Subcutaneous abdominal adipose tissue (tissue), 5 donors: Measurements from ENCODE around the gene LYPD3.

ENCODE experiments used
- H3K27ac ChIP-seq: one replicate; pipeline ENCODE4 v1.7.0; 2013; ENCODE audit warnings: low read depth, mild to moderate bottlenecking, inconsistent platforms, low read length, moderate library complexity
- H3K27me3 ChIP-seq, 5 donors: one replicate each; pipeline ENCODE4 v1.7.0; 2013; ENCODE audit warnings: low read length in 5 of 5, inconsistent platforms in 1 of 5; ENCODE audit not compliant: control insufficient read depth in 5 of 5, insufficient read depth in 4 of 5
- H3K36me3 ChIP-seq, 5 donors: one replicate each; pipeline ENCODE4 v1.7.0; 2013; ENCODE audit warnings: low read length in 5 of 5; ENCODE audit not compliant: control insufficient read depth in 5 of 5, insufficient read depth in 5 of 5
- H3K4me1 ChIP-seq, 5 donors: one replicate each; pipeline ENCODE4 v1.7.0; 2013; ENCODE audit warnings: low read length in 5 of 5, mild to moderate bottlenecking in 3 of 5, moderate library complexity in 1 of 5; ENCODE audit not compliant: control insufficient read depth in 5 of 5, insufficient read depth in 5 of 5
- H3K4me3 ChIP-seq, 5 donors: one replicate each; pipeline ENCODE4 v1.7.0; 2013; ENCODE audit warnings: low read length in 5 of 5, low read depth in 1 of 5
- H3K9ac ChIP-seq, 5 donors: one replicate each; pipeline ENCODE4 v1.7.0; 2013; ENCODE audit warnings: low read length in 5 of 5, mild to moderate bottlenecking in 4 of 5, moderate library complexity in 3 of 5
- H3K9me3 ChIP-seq, 5 donors: one replicate each; pipeline ENCODE4 v1.7.0; 2013; ENCODE audit warnings: low read length in 5 of 5; ENCODE audit not compliant: control insufficient read depth in 5 of 5
- donor health status: healthy.
- donor health status: healthy.
- donor health status: healthy.
- donor health status: healthy.
- donor health status: healthy.

Gene LYPD3

DNA sequence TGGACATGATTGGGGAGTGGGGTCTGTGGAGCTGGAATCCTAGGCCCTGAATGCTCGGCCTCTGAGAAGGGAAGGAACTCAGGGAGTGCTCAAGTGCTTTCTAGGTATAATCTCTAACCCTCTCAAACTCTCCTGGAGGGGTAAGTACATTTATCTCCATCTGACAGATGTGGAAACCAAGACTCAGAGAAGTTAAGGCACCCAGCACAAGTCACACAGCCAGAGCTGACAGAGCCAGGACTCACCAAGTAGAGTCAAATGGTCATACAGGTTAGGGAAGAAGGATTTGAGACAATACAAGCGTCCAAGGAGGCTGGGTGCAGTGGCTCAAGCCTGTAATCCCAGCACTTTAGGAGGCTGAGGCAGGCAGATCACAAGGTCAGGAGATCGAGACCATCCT is 12.9 kb upstream of the LYPD3 start:
- no peak overlapping the region for H3K27ac ChIP-seq
- H3K36me3 ChIP-seq = no peaks in the 10 kb centered on the region

DNA sequence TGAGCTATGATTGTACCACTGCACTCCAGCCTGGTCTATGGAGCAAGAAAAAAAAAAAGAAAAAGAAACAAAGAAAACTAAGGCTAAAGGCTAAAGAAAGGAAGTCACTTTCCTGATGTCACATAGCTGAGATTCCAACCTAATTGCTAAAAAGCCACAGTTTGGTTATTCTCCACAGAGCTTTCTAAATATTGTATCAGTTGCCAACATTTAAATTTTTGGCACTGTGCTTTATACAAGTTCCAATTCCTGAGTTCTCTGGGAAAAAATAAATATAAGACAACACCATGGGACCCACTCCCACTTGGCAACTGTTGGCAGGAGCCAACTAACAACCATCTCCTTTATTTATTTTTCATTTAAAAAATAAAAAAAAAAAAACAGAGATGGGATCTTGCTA is 11.2 kb upstream of the LYPD3 start:
- Histone ChIP-seq H3K27ac (no peak overlapping the region), H3K4me1 (peaks cover 0 to 16% (median 12%) of the 10 kb centered on the region in 5 donors), H3K9me3 (no peaks in the 10 kb centered on the region), H3K4me3 (no peak overlapping the region), H3K36me3 (no peaks in the 10 kb centered on the region), H3K27me3 (no peaks in the 10 kb centered on the region), H3K9ac (no peak overlapping the region)

More for the DNA sequence above, 12.9 kb upstream of the LYPD3 start:
- Histone ChIP-seq H3K27me3 (no peaks in the 10 kb centered on the region), H3K9me3 (no peaks in the 10 kb centered on the region), H3K4me3 (no peak overlapping the region), H3K4me1 (peaks cover 0 to 16% (median 12%) of the 10 kb centered on the region in 5 donors), H3K9ac (no peak overlapping the region)

DNA sequence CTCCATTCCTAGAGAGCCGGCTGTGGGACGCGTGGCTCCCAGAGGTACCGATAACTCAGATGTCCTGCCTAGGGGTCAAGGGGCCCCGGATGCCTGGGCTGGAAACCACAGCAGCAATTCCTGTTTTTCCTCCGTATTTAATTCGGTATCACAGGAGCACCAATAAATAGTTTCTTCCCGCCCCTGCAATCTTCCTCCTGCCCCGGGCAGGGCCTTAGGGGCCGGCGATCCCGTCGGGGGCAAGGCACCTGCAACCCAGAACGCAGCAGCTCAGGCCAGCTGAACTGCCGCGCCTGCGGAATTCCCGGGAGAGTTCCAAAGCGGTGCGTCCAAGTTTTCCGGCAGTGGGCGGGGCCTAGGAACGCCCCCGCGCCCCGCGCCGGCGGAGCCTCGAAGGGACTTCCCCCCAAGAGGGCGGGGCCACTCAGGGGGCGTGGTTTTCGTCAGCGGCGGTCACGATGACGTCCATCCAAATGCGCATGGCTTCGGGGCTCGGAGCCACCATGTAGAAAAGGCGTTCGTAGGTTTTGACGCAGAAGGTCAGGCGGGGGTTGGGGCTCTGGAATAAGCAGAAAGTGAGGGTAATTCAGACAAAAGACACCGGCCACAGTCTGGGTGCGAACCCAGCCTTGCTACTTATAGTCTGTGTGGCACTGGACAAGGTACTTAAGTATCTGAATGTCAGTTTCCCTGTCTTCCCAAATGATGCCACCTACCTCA is 9.7 kb upstream of the LYPD3 start:
- Histone ChIP-seq H3K36me3 (no peaks in the 10 kb centered on the region), H3K9me3 (no peaks in the 10 kb centered on the region), H3K4me1 (peaks cover 0 to 16% (median 12%) of the 10 kb centered on the region in 5 donors), H3K9ac (peak overlapping the region in 4 of 5 donors; percentile 61 to 72 (median 66)), H3K4me3 (peak overlapping the region; percentile 57 to 73 (median 68)), H3K27ac (peak overlapping the region; percentile 58), H3K27me3 (no peaks in the 10 kb centered on the region)

DNA sequence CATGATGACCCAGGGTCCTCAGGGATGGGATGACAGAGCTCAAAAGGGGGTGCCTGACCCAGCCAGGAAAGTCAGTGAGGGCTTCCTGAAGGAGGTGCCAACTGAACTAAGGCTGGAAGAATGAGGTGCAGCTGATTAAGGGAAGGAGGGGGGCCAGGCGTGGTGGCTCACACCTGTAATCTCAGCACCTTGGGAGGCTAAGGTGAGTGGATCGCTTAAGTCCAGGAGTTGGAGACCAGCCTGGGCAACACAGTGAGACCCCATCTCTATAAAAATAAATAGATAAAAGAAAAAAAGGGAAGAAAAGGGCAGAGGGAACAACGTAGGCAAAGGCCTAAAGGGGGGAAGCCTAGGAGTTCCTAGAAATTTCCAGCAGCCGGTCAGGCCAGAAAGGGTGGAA is 9.1 kb upstream of the LYPD3 start:
- Histone ChIP-seq H3K4me3 (peak overlapping the region; percentile 57 to 69 (median 61)), H3K27ac (peak overlapping the region; percentile 58), H3K36me3 (no peaks in the 10 kb centered on the region), H3K9me3 (no peaks in the 10 kb centered on the region), H3K9ac (peak overlapping the region in 4 of 5 donors; percentile 41 to 72 (median 66)), H3K4me1 (peaks cover 0 to 16% (median 12%) of the 10 kb centered on the region in 5 donors), H3K27me3 (no peaks in the 10 kb centered on the region)

DNA sequence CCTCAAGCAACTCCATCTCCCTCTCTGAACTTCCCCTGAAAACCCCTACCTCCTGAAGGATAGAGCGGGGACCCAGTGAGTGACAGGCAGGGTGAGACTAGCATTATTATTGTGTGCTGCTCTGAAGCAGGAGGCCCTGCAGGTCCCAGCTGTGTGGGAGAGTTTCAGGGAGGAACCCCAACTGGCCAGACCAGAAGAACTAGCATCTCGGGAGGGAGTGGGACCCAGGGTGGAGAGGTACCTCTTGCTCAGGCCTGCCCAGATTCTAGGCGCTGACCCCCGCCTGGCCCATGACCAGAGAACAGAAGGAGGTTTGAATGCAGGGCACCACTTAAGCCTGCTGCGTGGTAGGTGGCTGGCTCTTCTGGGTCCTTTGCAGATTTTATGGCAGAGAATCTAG is 5.7 kb upstream of the LYPD3 start:
- Histone ChIP-seq H3K27me3 (peaks cover 0 to under 1% (median 0%) of the 10 kb centered on the region in 5 donors), H3K9ac (no peak overlapping the region), H3K36me3 (no peaks in the 10 kb centered on the region), H3K27ac (no peak overlapping the region), H3K4me1 (peaks cover 0 to 24% (median 12%) of the 10 kb centered on the region in 5 donors), H3K4me3 (no peak overlapping the region), H3K9me3 (no peaks in the 10 kb centered on the region)

DNA sequence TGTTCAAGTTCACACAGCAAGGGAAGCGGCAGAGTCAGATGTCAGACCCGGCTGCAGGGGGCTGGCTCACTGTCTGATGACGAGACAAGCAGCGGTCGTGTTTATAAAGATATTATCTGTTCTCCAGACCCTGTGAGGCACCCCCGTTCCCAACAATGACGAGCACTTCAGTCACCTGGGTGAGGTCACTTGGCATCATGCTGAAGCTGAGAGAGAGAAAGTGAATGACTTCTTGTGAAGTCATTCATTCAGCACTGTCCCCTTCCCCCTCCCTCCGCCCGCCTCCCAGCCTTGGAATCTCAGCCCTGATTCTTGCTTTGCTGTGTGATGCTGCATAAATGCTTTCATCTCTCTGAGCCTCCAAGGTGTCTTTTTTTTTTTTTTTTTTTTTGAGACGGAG is 4.9 kb upstream of the LYPD3 start:
- Histone ChIP-seq H3K27ac (no peak overlapping the region), H3K4me3 (no peak overlapping the region), H3K9ac (no peak overlapping the region), H3K36me3 (no peaks in the 10 kb centered on the region), H3K27me3 (peaks cover 0 to 8% (median 4%) of the 10 kb centered on the region in 5 donors), H3K9me3 (no peaks in the 10 kb centered on the region), H3K4me1 (peaks cover 0 to 22% (median 13%) of the 10 kb centered on the region in 5 donors)

DNA sequence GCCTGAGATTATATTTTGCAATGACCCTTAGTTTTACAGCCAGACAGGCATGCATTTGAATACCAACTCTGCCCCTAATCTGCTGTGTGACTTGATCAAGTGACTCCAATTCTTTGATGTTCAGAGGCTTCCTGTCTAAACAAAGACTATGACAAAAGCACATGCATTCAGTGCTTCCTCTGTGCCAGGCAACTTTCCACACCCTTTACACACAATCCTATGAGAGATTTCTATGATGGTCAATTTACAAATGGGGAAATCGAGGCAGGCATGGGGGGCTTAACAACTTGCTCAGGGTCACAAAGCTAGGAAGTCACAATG is 3.7 kb upstream of the LYPD3 start:
- H3K27ac ChIP-seq = no peak overlapping the region
- H3K4me3 ChIP-seq = no peak overlapping the region
- H3K27me3 ChIP-seq = peaks cover 0 to 9% (median 6%) of the 10 kb centered on the region in 5 donors
- H3K9me3 ChIP-seq = no peaks in the 10 kb centered on the region
- H3K9ac ChIP-seq = no peak overlapping the region
- H3K36me3 ChIP-seq = no peaks in the 10 kb centered on the region
- peaks cover 0 to 20% (median 11%) of the 10 kb centered on the region in 5 donors for H3K4me1 ChIP-seq

DNA sequence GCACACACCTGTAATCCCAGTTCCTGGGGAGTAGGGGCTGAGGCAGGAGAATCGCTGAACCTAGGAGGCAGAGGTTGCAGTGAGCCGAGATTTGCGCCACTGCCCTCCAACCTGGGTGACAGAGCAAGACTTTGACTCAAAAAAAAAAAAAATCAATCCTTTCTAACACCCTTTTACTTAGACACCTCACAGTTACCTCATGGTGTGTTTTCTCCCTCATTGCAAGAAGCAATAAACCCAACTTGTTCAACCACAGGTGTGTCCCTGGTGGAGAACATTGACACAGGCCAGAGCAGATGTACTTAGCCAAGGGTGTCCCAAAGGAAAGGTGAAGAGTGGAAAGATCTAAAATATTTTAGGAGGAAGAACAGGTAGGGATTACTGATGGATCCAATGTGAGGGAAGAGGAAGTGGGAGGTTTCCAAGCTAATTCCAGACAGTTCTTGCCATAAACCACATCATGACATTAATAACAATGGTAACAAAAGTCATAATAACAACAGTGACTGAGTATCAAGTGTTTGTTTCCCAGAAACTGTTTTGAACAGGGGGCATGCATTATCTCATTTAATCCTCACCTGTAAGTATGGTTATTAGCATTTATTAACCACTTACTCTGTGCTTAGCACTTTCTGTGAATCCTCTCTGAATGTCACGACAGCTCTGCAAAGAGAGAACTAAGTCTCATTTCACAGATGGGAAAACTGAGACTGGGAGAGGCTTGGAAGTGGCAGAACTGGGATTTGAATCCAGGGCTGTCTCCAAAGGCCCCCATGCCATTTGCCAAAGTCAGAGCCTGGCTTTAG is 3.1 kb upstream of the LYPD3 start:
- H3K27me3 ChIP-seq = peaks cover 0 to 9% (median 6%) of the 10 kb centered on the region in 5 donors
- peaks cover 0 to 24% (median 16%) of the 10 kb centered on the region in 5 donors for H3K4me1 ChIP-seq
- no peak overlapping the region for H3K4me3 ChIP-seq
- no peak overlapping the region for H3K9ac ChIP-seq
- H3K9me3 ChIP-seq = no peaks in the 10 kb centered on the region
- H3K36me3 ChIP-seq = no peaks in the 10 kb centered on the region
- H3K27ac ChIP-seq = no peak overlapping the region

DNA sequence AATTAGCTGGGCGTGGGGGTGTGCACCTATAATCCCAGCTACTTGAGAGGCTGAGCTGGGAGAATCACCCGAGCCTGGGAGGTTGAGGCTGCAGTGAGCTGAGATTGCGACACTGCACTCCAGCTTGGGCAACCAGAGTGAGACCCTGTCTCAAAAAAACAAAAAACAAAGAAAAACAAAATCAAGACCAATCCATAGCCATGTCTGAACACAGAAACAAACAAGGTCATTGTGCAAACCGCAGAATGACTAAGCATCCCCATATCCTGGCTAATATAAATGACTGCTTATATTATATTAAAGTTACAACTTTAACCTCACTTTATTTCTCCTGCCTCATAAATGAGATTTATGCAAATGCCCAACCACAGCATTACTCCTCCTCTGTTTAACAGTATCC is 2.3 kb upstream of the LYPD3 start:
- no peak overlapping the region for H3K4me3 ChIP-seq
- peaks cover 0 to 9% (median 6%) of the 10 kb centered on the region in 5 donors for H3K27me3 ChIP-seq
- no peaks in the 10 kb centered on the region for H3K36me3 ChIP-seq
- H3K27ac ChIP-seq = no peak overlapping the region
- peaks cover 0 to 29% (median 23%) of the 10 kb centered on the region in 5 donors for H3K4me1 ChIP-seq
- no peak overlapping the region for H3K9ac ChIP-seq
- no peaks in the 10 kb centered on the region for H3K9me3 ChIP-seq

DNA sequence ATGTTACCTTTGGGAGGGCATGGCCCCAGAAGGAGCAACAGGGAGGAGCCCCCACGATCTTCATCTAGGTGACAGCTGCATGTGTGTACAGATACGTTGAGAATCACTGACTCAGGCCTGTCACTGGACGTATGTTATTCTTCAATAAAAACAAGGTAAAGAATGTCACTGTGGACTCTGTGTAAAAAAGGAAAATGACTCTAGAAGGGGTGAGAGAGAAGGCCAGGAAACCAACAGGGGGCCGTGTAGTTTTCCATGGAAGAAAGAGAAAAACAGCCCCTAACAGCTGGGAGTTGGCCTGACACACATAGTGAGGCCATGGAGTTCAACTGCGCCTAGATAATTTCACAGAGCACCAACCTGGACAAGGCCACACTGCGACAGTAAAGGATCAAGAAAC is 1.9 kb upstream of the LYPD3 start:
- Histone ChIP-seq H3K9ac (no peak overlapping the region), H3K4me1 (peaks cover 0 to 30% (median 25%) of the 10 kb centered on the region in 5 donors), H3K27ac (no peak overlapping the region), H3K9me3 (no peaks in the 10 kb centered on the region), H3K27me3 (peaks cover 0 to 9% (median 6%) of the 10 kb centered on the region in 5 donors), H3K36me3 (no peaks in the 10 kb centered on the region), H3K4me3 (no peak overlapping the region)
